DMS 273 treated with DMSO at 0.1 percent for 48 hours (cell line): ENCODE data around the gene ZGPAT.
"Not testable (repeated sequence)": the region's sequence is repeated elsewhere in the genome, so short reads cannot be mapped to it uniquely, and the experiment has no call there.

Experiments used
- DNase-seq: peaks from one replicate; lab custom pipeline; 2025; lab: John Stamatoyannopoulos, UW

ZGPAT gene

DNA sequence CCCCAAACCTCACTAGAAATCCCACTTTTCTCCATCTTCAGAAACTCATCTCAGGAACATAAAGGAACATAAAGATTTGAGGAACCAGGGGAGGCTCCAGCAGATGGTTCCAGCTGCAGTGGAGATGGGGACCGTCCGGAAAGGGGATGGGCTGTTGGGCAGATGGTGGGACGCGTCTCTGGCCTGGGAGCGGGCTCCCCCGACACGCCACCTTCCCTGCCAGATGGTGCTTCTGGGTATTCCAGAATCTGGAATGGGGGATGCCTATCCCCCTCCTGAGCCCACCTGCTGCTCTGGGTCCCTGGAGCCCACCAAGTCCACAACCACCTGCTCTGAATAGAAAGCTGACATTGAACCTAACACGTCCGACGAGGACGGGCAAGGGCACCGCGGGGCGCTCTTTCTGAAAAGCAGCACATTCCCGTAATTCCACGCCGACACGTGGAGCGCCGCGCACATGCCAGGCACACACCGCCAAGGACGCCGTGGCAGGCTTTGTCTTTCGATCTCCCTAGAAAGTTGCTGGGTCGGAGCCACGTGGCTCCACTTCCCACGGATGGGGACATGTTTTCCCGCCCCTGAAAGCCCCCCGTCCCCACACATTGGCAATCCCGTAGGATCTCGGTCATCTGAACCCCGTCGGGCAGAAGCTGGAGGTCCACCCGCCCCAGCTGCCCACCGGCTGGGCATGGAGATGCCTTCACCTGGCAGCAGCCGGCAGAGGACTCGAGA lies 59.0 kb downstream of the ZGPAT start:
- peak; percentile 69 for DNase-seq

DNA sequence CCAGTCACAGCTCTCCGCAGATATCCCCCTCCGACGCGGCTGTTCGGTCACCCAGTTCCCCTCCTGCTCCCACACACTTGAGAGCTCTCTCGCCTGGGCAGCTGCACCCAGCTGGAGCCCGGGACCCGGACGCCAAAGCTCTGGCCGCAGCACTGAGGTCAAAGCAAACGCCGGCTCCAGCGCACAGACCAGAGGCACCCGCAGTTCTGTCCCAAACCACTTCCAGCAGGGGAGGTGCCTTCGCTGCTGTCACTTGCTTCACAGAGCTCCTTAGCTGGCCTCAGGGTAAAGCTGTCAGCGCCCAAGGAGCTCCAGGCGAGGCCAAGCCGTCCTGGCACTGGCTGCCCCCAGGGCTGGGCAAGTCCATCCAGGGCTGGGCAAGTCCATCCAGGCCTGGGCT lies 59.6 kb downstream of the ZGPAT start:
- DNase-seq: no peak

DNA sequence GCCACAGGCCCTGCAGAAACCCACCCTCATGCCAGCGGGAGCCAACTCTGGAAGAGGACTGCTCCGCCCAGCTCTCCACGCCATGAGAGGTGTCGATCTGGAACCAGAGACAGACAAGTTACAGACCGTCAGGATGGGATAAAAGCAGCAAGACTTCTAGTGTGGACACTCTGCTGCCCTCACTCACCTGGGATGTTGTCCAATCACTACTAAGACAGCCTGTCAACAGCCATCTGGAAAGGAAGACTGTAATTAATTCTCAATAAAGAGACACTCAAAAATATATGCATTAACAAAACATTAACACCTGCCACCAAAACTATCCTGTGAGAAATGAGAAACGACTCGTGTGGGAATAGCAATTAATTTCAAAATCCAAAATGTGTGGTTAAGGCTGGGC lies 60.0 kb downstream of the ZGPAT start:
- no peak for DNase-seq

DNA sequence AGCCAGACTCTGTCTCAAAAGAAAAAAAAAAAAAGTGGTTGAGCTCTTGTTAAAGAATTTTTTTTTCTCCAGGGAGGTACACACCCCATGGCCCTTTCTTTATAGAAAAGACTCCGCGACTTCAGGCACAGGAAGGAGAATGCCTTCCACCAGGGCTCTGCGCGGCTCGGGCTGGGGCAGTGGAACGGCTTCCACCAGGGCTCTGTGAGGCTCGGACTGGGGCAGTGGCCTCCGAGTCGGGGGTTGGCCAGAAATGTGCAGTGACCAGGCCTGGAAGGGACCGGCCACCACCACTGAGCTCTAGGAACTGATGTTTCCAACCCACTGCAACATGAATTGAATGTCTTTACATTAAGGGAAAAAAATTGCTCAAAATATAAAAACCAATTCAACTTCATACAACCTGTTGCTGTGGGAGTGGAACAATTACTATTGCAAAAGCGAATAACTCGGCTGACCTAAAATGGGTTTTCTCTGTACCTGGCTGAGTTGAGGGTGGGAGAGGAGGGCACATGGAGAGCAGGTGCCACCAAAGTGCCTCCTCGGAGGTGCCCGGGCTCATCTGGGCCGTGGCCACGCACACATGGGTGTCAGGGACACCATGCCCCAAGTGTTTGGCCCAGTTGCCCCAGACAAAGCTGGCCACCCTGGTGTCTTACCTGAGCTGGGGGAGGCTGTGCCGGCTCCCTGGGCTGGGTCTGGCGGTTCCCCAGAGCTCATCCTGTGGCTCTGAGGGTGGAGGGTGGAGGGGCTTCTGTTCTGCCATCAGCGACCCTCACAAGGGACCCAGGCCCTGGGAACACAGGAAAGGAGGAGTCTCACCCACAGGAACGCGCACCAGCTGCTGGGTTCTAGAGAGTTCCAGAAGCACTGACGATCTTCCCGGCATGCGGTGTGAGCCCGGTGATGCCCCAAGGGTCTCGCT lies 61.0 kb downstream of the ZGPAT start:
- DNase-seq: no peak

DNA sequence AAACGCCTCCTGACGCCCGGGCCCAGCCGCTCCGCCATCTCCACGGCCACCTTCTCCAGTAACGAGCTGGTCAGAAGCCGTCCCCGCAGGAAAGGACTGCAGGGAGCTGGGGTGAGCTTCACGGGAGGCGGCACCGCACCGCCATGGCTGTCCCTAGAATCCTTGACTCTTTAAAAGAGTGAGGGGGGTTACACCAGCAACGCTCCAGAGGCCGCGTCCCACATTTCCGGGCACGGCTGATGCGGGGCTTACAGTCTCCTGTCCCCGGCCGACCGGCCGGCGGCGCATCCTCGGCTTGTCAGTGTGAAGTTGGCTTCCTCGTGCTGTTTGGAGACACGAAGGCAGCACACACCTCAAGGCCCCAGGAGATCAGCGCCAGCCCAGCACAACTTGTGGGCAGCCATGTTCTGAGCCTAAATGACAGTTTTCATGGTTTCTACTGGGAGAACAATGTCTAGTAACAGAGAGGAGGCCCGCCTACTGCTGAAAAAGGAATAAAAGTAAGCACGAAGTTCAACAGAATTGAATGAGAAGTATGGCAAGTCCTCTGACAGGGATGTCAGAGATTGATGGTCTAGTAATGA lies 62.1 kb downstream of the ZGPAT start:
- no peak for DNase-seq

DNA sequence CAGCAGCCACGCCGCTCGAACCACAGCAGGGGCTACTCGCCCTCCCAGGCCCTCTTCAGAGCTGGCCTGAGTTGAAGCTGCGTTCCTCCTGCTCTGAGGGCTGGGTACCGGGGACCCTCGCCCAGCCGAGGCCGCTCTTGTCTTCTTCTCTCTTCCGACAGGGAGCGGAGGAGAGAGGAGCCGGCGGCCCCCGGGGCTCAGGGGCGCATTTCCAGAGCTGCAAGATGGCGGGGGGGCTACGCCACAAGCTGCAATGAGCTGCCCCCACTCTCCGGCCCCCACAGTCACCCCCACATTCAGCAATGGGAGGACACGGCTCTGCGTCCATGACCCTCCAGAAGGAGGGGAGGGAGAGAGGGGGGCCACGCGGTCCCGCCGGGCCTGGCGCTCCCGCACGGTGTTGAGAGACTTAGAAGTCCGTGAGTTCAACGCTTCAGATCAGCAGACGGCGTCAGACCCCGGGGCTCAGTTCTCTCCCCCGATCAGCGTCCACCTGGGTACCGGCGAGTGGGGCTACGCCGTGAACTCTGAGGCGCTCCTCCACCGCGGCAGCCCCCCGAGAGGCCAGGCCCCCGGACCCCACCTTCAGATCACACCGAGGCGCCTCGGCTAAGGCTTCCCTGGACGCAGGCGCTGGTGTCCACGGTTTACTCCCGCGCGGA lies 63.3 kb downstream of the ZGPAT start:
- no peak for DNase-seq

DNA sequence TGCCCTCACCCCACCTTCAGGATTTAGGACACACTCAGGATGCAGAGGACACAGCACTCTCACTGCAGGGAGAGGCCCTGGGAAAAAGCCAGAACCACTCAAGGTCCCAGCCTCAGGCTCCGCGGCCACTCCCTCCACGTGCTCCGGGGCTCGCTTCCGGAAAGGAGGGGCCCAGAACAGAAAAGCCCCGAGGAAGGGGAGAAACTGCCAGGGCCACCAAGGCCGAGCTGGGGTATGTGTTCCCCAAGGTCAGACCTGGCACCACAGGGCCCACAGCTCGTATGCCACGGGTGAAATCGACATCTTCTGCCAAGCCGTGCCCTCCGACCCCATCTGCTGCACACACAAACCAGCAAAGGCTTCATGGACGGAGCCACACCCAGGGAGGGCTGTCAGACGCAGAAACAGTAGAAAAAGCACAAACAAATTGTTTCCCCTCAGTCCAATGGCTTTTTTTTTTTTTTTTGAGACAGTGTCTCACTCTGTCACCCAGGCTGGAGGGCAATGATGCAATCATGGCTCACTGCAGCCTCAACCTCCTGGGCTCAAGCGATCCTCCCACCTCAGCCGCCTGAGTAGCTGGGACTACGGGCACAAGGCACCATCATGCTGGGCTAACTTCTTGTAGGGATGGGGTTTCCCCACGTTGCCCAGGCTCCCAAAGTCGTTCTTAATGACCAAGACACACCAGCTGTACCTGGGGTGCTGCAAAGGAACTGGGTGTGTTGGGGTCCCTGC lies 65.1 kb downstream of the ZGPAT start:
- DNase-seq: no peak

DNA sequence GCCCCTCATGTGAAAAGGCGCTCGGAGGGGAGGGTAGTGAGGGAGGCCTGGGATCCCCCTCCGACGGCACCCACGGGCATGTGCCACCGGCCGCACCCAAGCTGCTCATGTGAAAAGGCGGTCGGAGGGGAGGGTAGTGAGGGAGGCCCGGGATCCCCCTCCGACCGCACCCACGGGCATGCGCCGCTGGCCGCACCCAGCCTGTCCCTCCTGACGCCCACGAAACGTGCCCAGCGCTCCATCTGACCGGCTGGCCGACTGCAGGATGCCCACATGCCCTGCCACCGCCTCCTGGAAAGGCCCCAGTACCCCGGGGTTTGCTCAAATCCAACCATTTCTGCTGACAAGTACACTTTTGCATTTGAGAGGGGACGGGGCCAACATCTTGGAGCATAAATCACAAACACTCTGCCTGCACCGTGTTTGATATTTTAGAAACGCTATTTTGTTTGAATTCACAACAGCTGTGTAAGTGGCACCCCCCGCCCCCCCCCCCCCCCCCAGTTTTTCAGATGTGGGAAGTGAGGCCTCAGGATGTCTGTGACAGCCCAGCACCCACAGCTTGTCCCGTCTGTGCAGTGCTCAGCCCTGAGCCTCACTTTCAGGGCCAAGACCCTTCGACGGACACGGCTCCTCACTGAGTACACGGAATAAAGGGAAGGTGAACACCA lies 65.9 kb downstream of the ZGPAT start:
- no peak for DNase-seq

DNA sequence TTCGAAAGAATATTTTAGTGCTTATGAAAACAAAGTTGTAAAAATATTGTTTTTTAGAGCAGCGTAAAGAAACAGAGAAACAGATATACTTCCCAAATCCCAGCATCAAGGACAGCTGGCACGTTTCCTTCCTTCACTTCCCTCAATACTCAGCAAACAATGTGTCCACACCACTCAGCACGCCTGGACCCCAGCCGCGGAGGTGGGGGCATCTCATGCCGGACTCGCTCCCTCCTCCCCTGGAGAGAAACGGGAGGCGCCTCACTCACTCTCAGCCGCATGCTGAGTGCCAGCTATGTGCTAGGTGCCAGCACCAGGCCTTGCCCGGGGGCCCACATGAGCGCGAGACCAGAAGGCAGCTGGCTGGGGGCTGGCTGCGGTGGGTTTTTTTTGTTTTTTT lies 66.5 kb downstream of the ZGPAT start:
- DNase-seq: no peak

DNA sequence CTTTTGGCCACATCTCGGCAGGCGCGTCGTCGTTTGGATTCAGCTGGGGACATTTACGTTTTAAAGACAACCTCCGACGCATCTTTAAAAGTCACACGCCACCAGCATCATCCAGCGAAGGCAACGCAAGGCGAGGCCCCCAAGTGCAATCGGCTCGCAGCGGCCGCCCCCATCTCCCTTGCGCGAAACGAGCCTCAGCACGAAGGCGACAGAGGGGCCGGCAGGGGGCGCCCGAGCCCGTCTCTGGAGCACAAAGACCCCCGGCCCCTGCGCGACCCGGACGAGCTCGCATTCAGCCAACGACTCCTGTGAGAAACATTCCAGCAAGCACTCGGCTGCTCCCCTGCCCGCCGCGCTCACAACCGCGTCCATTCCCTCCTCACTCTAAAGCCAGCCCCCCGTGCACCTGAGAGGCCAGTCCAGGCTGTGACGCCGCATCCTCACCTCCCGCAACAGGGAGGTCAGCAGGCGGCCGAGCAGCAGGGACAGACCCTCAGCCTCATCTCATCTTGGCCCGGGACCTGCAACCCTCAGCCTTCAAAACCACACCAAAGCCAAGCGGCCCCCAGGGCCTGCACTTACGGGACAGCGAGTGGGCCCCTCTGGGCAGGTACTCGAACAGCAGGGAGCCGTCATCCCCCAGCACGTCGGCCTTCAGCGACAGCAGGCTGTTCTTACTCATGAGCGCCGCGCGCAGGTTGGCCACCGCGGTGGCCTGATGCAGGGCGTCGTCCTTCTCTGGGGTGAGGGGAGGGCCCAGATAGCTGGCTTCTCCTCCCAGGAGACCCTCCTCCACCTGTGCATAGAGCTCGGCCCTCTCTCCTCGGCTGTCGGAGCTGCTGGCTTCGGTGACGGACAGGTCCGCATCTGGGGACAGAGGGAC lies 67.5 kb downstream of the ZGPAT start:
- DNase-seq: no peak

DNA sequence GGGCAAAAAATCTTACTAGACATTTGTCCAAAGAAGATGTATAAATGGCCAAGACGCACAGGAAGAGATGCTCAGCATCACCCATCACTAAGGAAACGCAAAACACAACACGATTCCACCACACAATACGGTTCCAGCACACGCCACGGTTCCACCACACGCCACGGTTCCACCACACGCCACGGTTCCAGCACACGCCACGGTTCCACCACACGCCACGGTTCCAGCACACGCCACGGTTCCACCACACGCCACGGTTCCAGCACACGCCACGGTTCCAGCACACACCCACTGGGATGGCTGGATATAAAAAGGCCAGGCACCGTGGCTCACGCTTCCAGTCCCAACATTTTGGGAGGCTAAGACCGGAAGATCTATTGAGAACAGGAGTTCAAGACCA lies 69.0 kb downstream of the ZGPAT start:
- not testable (repeated sequence) for DNase-seq

DNA sequence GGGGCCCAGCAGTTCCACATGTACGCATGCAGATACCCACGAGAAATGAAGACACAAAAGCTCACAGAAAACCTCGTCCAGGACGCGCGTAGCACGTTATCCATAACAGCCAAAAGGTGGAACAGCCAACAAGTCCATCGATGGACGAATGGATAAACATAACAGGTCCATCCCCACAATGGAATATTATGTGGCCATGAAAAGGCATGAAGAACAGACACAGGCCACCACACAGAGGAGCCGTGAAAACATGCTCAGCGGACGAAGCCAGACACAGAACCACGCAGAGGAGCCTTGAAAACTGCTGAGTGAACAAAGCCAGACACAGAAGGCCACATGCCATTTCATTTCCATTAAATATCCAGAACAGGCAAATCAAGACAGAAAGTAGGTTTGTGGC lies 69.8 kb downstream of the ZGPAT start:
- no peak for DNase-seq

DNA sequence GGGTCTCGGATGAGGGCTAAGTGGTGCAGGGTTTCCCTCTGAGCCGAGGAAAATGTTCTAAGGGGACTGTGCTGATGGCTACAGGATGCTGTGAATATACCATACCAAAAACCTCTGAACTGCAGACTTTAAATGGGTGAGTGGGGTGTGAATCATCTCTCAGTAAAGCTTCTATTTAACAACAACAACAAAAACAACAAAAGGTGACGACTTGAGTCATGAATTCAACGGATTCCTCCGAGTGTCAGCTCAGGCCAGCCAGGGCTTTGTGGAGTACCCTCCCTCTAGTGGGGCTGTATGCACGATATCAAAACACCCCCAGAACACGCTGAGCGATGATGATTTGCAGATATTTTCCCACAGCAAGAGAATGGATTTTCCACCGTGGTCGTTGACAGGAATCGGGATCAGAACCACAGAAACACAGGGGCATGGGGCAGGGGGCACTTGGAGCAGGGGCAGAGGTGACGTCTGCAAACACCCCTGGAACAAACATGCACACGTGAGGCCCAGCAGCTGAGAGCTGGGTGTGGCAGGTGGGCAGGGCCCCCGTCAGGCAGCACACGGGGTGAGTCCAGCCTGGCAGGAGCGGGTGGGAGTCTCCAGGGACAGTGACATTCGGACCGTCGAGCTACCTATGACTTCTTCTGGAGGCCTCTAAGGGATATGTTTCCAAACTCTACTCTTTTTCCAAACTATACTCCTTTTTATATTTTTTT lies 70.4 kb downstream of the ZGPAT start:
- DNase-seq: no peak

DNA sequence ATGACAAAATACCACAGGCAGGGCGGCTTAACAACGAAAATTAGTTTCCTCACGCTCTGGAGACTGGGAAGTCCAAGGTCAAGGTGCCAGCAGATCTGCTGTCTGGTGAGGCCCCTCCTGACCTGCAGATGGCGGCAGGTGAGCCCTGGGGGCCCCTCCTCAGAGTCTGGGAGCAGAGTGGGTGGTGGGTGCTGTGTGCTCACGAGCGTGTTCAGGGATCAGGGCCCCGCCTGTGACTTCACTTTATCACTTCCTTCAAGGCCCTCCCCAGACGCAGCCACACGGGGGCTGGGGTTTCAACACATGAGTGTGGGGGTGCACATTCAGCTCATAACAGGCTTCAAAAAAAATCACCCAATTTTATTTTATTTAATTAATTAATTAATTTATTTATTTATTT lies 71.0 kb downstream of the ZGPAT start:
- no peak for DNase-seq

DNA sequence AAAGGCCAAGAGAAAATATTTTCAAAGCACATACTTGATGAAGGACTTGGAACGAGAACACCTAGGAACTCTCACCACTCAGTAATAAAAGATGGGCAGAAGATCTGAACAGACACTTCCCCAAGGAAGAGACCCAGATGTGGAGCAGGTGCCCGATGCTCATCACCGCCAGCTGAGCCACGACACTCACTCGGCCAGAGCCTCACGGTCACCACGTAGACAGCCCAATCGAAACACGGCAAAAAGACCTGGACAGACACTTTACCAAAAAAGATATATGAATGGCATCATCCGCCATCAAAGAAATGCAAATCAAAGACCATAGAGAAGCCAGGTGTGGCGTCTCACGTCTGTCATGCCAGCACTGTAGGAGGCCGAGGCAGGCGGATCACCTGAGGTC lies 73.3 kb downstream of the ZGPAT start:
- no peak for DNase-seq

DNA sequence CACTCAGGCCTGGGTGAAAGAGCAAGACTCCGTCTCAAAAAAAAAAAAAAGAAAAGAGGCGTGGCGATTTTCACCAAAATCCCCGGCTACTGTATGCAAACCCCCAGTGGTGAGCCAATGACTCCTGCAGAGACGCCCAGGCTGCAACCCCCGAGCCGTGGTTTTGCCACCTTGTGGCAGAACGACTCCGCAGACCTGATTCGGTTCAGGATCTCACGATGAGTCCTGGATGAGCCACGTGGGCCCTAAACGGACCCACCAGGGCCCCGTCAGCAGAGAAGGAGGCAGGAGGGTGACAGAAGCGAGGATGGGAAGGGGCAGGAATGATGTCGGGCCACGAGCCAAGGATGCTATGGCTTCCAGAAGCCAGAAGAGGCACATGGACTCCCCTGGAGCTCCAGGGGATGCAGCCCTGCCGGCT lies 74.2 kb downstream of the ZGPAT start:
- DNase-seq: no peak

DNA sequence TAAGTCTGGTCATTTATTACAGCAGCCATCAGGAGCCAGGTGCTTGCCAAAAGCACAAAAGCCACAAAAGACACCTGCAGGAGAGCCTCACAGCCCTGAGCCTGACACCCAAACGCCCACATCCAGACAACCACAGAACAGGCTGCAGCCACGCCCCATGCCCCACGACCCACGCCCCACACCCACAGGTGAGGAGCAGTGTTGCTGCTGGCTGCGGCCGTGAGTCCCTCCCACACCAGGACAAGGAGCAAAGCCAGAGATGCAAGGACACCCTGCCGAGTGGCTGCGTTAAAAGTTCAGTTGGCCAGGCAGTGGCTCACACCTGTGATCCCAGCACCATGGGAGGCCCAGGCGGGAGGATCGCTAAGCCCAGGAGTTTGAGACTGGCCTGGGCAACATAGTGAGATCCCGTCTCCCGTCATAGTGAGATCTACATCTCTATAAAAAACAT lies 74.7 kb downstream of the ZGPAT start:
- no peak for DNase-seq

DNA sequence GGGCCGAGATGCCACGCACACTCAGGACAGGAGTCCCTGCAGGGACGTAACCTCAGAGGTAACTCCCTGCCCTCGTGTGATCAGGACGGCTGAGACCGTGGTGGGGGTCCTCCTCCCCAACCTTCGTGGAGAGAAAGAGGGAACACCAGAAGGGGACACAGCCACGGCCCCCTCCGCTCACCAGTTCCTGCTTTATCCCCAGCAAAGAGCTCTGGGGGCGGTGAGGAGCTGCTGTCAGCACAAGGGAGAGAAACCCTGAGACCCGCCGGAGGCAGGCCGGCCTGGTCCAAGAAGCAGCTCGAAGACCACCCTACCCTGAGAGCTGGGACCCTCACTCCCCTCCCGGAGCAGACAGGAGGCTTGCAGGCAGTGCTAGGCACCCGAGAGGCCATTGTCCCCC lies 76.1 kb downstream of the ZGPAT start:
- DNase-seq: no peak

DNA sequence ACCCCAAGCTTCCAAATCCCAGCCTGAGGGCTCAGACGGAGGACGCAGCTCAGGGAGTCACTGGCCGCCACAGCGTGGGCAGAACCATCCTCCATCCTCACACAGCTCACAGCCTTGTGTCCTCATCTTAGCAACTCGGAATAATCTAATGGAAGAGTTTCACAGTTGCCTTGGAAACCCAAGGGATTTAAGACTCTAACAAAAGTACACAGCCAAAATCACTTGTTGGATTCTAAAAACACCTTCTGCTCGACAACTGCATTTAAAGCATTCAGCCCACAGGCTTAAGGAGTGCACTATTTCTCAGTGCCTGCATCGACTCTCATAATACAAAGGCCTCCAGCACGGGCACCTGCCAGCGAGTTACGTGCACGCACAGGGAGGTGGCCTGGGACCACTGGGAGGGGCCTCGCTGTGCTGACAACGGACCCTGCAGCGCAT lies 77.9 kb downstream of the ZGPAT start:
- DNase-seq: no peak
